Esophagus mucosa (tissue), 1 donor: ENCODE results near the gene ERCC4. TPM values are rescaled to one million over a fixed set of nuclear protein-coding genes. Genes with fewer than 3 reads are reported as not detected.

Source experiments
- ATAC-seq: fragments of 200-7000 bp; cut with Tn5 transposase; one replicate; pipeline ENCODE4 v1.9.1; 2020
- total RNA-seq: library from RNA; stranded (reverse); gene quantifications from one replicate; pipeline ENCODE4 v1.2.4, GENCODE V29; 2023
- donor health status: DM: yes; HTN: yes; CAD: no.

ERCC4 gene
- total RNA-seq, 1 donor from 2014 or later, result 5.3 TPM

- ATAC-seq, result no peak
Observed at GRCh38 chr16:13950821-13951547, 31.0 kb downstream of the ERCC4 start.

GRCh38 chr16:13951611-13952010, 31.7 kb downstream of the ERCC4 start:
- no peak for ATAC-seq

GRCh38 chr16:13953501-13953900, 33.5 kb downstream of the ERCC4 start:
- ATAC-seq, result no peak

- no peak for ATAC-seq
Observed at GRCh38 chr16:13956635-13957196, 36.8 kb downstream of the ERCC4 start.

GRCh38 chr16:13957197-13958078, 37.5 kb downstream of the ERCC4 start:
- ATAC-seq, result peak; percentile 92

GRCh38 chr16:13958474-13958873, 38.5 kb downstream of the ERCC4 start:
- ATAC-seq, result no peak

- peak; percentile 59 for ATAC-seq
Observed at GRCh38 chr16:13959626-13960025, 39.7 kb downstream of the ERCC4 start.

GRCh38 chr16:13961099-13961811, 41.3 kb downstream of the ERCC4 start:
- no peak for ATAC-seq

GRCh38 chr16:13962232-13962631, 42.3 kb downstream of the ERCC4 start:
- ATAC-seq, result no peak

GRCh38 chr16:13968835-13969234, 48.9 kb downstream of the ERCC4 start:
- ATAC-seq, result no peak

- no peak for ATAC-seq
Observed at GRCh38 chr16:13969711-13970110, 49.8 kb downstream of the ERCC4 start.

- ATAC-seq, result no peak
Observed at GRCh38 chr16:13970708-13971422, 50.9 kb downstream of the ERCC4 start.

GRCh38 chr16:13973321-13974023, 53.5 kb downstream of the ERCC4 start:
- ATAC-seq, result no peak

GRCh38 chr16:13977177-13977576, 57.2 kb downstream of the ERCC4 start:
- ATAC-seq, result no peak

- ATAC-seq, result no peak
Observed at GRCh38 chr16:13982451-13982850, 62.5 kb downstream of the ERCC4 start.

- no peak for ATAC-seq
Observed at GRCh38 chr16:13983625-13984024, 63.7 kb downstream of the ERCC4 start.

- ATAC-seq, result no peak
Observed at GRCh38 chr16:13984794-13985193, 64.8 kb downstream of the ERCC4 start.

- no peak for ATAC-seq
Observed at GRCh38 chr16:13988038-13988437, 68.1 kb downstream of the ERCC4 start.

- no peak for ATAC-seq
Observed at GRCh38 chr16:13992322-13992721, 72.4 kb downstream of the ERCC4 start.

- no peak for ATAC-seq
Observed at GRCh38 chr16:13992976-13993375, 73.0 kb downstream of the ERCC4 start.
